CD4-positive, alpha-beta T cell treated with Interleukin-15 for 4 hours (primary cell): ENCODE results near the gene CLN6.

Experiments used
- DNase-seq: peaks from one replicate; pipeline ENCODE4 v3.0.0-alpha.2; 2020; ENCODE audit warnings: low spot score

CLN6 gene

DNA sequence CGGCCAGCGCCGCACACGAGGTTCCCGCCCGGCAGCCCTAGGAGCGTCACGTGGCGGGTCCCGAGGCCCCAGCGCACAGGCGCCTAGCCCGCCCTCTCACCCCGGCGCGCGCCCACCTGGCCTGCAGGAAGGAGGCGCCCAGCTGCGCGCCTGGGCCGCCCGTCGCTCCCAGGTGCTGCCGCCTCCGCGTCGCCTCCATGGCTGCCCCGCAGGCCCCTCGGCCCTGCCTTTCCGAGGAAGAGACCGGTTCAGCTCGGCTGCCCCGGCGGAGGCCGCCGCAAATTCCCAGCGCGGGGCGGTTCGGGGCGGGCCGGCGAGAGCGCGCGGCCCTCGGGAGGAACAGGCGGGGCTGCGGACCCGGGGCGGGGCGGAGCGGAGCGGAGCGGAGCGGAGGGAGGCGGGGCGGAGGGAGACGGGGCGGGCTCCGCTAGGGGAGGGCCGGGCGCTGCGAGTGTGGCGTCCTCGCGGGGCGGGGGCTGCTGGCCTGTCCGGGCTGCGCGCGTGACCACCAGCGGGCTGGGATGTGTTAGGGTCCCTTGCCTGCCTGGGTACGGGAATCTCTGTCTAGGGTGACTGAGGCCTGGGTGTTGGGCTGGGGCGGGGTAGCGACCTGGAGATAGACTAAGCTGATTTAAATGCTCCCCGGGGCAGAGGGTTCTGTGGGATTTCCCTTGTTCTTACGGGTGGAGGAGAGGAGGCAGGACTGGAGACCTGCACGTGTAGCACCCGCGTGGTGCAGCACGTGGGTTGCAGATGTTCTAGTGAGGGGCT lies at the start of gene CLN6:
CLN6 (minus strand) TSS at position 343 of the 771 bp plus-strand sequence; CDS start at position 199, 144 bp downstream.
- peak; percentile 70 for DNase-seq

DNA sequence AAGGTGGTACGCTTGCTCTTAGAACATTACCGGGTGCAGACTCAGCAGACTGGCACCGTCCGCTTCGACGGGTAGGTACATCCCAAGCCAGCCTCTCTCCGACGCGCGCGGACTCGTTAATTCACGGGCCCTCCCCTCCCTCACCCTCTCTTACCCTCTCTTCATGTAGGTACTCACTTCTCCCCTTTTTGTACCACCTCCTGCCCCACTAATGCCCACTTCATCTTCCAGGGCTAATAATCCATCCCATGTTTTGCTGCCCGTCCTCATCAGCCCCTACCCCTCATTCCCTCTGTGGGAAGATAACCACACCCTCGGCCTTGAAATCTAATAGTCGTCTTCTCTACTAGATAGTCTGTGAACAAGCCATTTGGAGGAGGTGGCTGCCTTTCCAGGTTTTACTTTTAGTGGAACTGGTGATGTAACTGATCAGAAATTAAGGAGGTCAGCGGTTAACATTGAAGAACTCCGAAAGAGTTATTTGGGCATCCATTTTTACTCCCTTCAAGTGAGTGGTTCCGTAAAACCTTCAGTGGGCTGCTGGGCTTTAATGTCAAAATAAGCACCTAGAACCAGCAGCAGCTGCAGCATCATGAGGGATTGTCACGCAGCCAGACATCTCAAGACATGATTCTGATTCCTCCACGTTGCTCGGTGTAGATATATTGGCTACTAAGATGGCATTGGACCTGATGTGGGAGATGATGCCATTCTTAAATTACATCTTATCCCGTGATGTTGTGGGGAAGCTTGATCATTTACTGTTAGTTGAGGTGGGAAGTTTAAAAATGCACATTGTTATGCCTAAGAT lies 49.3 kb upstream of the CLN6 start:
- no peak for DNase-seq

DNA sequence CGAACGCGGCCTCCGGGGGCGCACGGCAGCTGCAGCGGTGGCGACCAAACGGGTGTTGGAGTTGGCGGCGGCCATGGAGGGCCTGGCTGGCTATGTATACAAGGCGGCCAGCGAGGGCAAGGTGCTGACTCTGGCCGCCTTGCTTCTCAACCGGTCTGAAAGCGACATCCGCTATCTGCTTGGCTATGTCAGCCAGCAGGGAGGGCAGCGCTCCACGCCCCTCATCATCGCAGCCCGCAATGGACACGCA lies 48.7 kb upstream of the CLN6 start:
- peak; percentile 74 for DNase-seq

DNA sequence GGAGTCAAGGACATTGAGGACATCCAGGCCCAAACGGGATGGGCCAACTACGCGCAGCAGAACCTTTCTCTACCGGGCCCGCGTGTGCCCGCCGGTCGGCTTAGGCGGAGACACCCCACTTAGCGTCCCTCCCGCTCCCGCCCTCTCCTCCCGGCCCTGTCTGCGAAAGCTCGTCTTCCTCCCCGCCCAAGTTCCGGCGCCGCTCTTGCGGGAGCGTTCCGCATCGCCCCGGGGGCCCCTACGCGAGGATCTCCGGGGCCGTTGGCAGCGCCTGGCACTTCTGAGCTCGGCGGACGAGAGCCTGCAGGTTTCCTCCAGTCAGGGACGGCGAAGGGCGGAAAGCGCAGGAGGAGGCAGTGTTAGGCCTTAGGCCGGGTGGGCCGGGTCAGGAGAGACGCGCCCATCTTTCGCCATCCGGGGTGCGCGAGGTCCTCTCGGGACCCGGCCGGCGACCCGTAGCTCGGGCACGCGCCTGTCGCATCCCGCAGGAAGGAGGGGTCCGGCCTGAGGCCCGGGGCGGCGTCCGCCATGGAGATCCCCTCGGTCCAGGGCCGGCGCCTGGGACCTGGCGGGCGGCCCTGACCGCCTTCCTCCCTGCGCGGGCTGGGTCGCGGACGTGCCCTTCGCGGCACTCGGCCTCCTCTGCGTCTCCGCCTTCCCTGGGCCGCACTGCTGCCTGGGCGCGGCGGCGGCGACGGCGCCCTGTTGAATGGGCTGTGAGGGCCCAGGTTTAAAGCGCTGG lies 48.2 kb upstream of the CLN6 start, which contains the start of gene FEM1B:
FEM1B (plus strand) TSS at position 143 of the 742 bp plus-strand sequence. CDS start 673 bp downstream, outside the sequence.
- DNase-seq = peak; percentile 88

DNA sequence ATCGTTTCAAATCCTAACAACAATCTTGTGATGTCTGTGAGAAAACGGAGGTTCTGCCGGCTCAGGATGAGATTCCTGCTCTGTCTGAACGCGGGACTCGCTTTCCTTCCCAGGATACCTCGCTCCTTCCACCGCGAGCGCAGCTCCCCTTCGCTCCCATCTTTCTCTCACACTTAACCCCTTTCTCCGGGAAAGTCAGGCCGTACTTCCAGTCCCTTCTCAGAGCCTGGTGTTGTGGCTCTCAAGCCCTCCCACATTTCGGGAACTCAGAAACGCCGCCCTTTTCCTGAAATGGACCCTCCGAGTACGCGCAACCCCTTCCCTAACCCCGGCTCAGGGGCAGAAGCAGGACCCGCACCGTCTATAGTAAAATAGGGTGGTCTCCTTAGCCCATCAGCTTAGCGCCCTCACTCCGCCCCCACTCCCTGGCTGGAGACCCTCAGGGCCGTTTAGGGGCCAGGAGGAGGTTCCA lies 47.6 kb upstream of the CLN6 start:
- no peak for DNase-seq

DNA sequence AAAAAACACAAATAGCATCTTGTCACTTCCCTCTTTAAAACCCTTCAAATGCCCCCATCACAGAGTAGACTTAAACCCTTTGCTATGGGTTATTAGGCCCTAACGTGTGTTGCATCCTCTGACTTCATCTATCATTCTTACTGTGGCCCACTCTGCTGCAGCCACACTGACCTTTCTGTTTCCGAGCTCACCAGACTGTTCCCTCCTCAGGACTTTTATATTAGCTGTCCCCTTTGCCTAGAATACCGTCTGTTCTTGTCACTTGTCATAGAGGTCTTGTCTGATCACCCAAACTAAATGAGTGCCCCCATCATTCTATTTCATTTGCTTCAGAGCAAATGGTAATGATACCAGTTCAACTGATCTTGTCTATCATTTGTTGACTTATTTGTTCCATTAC lies 47.1 kb upstream of the CLN6 start:
- no peak for DNase-seq

DNA sequence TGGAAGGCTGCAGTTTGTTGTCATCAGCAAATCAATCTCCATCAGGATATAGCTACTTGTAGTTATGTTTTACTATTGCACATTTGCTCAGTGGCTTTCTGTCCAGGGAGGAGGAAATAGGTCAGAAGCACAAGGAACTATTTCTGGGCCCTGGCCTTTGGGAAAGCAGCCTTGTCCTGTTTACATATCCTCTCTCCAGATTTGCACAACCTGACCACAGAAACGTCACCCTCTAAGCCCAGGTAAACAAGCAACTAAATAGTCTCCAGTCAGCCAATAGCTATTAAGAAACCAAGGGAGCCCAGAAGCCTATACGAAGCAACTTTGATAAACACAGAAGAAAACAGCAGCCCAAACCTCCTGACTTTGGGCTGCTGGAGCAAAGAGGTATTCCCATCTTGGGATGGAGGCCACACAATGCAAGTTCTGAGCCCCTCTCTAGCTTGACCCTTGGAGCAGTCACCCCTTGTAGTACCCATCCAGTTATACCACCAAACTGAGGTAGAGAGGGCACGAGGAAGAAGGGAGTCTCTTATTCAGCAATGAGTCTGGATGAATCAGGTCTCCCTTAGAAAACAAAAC lies 45.7 kb upstream of the CLN6 start:
- DNase-seq = no peak

DNA sequence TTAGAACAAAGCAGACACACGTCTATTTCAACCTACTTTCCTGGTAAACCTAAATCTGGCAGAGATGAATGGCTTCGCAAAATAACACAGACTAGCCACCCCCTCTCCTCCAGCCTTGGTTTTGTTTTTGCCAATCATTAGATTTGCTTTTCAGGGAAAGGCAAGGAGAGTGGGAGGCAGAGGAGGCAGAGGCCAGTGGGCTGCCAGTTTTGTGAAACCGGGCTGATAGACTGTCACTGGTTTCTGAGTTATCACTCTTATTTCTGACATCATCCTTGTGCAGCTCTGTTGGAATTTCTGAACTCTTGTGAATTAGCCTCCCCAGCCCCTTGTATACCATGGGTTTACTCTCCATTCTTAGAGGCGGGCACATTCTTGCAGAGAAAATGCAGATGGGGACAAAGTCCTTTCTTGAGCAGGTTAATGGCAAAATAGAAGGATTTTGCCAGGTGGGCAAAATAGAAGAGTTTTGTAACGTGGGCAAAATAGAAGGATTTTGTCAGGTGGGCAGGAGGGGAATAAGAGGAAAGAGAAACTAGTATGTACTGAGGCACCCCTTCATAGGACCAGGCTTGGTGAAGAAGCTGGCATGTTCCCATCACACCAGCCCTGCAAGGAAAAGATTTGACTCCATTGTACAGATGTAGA lies 44.8 kb upstream of the CLN6 start:
- no peak for DNase-seq

DNA sequence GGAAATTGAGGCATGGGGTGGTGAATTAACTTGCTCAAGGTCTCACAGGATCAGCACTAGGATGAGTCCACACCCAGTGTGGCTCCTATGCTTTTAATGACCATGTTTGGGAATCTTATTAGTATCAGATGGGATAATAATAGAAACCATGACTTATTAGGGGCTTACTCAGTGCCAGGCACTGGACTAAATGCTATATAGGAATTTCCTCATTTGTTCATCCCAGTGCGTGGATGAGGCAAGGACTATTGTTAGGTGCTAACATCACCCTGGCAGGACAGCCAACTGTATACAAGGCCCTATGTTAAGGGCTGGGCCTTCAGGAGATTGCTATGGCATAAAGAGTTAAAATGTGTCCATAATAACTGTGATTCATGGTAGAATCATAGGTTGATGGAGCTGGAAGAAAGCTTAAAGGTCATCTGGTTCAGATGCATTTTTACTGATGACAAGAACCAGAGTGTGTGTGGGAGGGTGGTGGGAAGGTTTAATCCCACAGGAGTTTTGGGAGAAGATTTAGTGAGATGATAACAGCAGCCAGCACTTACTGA lies 43.3 kb upstream of the CLN6 start:
- no peak for DNase-seq

DNA sequence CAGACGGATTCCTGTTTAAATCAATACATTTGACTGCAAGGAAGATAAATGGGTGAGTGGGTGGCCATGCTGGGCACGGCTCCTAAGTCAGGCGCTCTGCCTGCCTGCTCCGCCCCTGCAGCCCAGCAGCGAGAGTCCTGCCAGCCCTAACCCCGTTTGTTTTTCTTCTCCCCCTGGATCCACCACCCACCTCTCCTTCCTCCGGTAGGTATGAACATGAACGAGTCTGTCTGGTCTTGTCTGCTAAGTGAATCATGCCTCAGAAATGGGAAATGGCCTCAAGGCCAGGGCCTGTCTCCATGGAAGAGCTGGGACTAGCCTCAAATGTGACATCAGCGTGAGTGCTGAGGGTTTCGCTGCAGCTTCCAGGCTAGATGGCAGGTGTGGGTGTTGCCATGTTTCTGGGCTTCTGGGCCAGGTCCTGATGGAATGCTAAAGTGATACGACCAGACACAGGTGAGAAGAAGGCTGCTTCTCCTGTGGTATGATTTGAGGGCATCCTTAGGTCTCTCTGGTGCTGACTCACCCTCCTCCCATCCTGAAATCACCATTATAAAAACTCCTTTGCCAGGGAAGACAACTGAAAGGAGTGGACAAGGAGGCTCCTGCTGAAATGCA lies 42.4 kb upstream of the CLN6 start:
- no peak for DNase-seq

DNA sequence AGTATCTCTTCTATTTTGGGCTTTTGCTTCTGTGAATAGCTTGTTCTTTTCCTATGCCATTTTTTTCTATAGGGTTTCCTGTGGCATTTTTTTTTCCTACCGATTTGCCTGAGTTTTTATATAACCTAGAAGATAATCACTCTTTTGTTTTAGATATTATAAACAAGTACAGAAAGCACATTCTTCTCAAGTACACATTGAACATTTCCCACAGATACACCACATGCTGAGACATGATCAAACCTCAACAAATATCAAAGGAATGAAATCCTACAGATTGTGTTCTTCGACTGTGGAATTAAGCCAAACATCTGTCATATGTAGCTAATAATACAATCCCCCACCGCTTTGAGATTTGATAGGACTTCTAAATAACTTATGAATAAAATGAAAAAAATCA lies 38.9 kb upstream of the CLN6 start:
- DNase-seq = no peak

DNA sequence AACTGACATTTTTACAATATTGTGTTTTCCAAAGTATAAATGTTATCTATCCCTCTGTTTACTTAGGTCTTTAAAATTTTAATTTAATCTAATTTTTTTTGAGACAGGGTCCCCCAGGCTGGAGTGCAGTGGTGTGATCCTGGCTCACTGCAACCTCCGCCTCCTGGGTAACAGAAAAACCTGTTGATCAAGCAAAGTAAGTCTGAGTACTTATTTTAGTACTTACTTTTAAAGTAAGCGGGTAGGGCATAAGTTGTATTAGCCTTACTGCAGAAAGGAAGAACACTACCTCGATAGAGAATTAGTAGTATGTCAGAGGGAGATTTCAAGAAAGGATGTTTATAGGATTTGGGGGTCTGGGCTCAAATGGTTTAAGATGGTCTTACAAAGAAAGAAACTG lies 36.1 kb upstream of the CLN6 start:
- no peak for DNase-seq

DNA sequence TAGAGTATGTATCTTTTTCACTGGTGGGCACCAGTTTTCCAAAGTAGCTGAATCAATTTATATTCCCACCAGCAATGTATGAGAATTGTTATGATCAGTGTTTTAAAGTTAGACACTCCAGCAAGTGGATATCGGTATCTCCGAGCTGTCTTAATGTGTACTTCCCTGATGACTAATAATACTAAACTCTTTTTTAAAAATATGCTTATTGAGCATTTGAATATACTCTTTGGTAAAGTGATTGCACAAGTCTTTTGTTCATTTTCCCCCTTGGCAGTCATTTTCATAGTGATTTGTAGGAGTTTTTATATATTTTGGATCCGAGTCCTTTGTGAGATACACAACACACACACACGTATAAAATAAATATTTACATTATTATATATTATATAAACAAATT lies 35.6 kb upstream of the CLN6 start:
- no peak for DNase-seq

DNA sequence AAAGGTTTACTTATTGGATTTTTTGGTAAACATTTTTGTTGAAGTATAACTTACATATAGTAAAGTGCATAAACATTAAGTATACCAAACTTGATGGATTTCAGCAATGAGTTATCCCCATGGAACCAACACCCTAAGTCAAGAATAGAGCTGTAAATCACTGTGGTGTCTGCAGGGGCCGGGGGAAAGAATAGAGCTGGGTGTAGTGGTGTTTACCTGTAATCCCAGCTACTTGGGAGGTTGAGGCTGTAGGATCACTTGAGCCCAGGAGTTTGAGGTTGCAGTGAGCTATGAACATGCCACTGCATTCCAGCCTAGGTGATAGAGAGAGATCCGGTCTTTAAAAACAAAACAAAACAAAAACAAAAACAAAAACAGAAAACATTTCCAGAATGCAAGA lies 34.8 kb upstream of the CLN6 start:
- DNase-seq = no peak

DNA sequence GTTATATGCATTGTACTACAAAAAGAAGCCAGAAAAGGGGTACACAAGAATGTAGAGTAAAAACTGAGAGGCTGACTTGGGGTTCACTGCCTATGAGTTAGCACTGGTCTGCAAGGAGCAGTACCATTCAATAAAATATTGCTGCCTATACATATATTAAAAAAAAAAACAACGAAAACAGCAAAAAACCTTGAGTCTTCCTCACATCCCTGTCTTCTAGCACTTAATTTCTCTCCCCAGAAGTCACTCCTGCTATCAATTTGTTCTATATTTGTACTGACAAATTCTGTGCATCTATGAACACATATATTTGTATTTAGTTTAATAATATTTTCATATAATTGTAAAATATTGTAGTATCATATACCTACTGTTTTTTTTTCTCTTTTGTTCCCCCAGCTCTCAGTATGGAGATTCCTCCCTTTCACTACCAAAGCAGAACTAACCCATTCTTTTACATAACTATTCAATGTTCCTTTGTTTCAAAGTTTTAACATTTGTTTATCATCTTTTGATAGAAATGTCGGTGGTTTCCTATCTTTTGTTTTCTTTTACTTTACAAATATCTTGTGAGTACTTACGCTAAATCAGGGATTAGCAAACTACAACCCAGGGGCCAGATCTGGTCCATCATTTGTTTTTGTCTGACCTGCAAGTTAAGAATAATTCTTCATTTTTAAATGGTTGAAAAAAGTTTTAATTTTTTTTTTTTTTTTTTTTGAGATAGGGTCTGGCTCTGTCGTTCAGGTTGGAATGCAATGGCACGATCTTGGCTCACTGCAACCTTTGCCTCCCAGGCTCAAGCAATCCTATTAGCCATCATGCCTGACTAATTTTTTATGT lies 33.2 kb upstream of the CLN6 start:
- no peak for DNase-seq

DNA sequence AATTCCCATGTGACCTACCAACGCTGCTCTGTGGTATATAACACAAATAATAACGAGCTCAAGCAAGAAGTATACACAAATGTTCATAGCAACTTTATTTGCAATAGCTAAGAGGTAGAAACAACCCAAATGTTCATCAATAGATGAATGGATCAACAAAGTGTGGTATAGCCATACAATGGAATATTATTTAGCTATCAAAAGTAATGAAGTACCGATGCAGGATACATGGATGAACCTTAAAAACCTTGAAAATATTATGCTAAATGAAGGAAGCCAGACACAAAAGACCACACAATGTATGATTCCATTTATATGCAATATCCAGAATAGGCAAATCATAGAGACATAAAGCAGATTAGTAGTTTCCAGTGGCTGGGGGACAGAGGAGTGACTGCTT lies 32.5 kb upstream of the CLN6 start:
- DNase-seq = no peak

DNA sequence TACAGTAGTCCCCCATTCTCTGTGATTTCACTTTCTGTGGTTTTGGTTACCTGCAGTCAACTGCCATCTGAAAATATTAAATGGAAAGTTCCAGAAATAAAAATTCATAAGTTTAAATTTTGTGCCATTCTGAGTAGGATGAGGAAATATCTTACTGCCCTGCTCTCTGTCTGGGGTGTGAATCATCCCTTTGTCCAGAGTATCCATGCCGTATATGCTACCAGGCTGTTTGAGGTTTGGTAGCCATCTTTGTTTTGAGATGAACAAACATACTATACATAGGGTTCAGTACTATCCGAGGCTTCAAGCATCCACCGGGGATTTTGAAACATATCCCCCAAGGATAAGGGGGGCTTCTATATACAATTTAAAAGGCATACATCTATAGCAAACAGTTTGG lies 31.7 kb upstream of the CLN6 start:
- DNase-seq = no peak

DNA sequence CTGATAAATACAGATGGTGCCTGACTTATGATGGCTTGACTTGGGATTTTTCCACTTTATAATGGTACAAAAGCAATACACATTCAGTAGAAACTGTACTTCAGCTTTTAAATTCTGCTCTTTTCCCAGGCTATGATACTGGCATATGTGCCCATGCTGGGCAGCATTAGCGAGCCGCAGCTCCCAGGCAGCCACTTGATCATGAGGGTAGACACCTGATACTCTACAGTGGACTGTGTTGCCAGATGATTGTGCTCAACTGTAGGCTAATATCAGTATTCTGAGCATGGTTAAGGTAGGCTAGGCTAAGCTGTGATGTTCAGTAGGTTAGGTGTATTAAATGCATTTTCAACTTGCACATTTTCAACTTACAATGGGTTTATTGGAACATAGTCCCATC lies 30.4 kb upstream of the CLN6 start:
- no peak for DNase-seq

DNA sequence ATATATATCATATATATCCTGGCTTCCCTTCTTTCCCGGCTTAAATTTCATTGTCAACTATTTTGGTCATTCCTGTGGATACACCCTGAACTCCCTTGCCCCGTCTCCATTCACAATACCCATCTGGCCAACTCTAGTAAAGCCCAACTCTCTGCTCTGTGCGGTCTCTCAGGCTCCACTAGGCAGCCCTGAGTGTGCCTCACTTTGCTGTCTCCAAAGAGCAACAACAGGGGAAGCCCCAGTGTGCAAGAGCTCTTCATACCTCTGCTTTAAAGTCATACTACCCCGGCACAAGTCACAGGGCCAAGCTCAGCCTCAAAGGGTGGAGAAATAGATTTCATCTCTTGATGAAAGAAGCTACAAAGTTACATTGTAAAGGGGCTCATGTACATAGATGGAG lies 29.2 kb upstream of the CLN6 start:
- no peak for DNase-seq
